ENCODE measurements around the gene TMEM203. TPM values are rescaled to one million over a fixed set of nuclear protein-coding genes. Genes with fewer than 3 reads are reported as not detected.

The TMEM203 gene
- total RNA-seq, 2 donors from 2014 or later, result 15.3 to 27.1 TPM

GRCh38 chr9:137181680-137182079 lies 23.8 kb downstream of the TMEM203 start:
- no peak overlapping the region for H3K27ac Mint-ChIP-seq
- ATAC-seq (no peak), DNase-seq (ENCODE audit: low spot score in 2 of 2) (no peak)
- H3K36me3 Mint-ChIP-seq, result peaks cover 0 to 5% of the 10 kb centered on the region in 2 donors
- H3K9me3 Mint-ChIP-seq, result no peaks in the 10 kb centered on the region

- ATAC-seq, result no peak
- Mint-ChIP-seq H3K9me3 (no peaks in the 10 kb centered on the region), H3K36me3 (peaks cover 0 to 5% of the 10 kb centered on the region in 2 donors), H3K27ac (no peak overlapping the region)
- DNase-seq (ENCODE audit: low spot score in 2 of 2), result no peak
These were observed 25.0 kb downstream of the TMEM203 start for GRCh38 chr9:137180491-137180890.

- H3K36me3 Mint-ChIP-seq, result peaks cover 0 to 5% of the 10 kb centered on the region in 2 donors
- ATAC-seq (no peak), DNase-seq (ENCODE audit: low spot score in 2 of 2) (no peak)
- H3K27ac Mint-ChIP-seq, result peak overlapping the region in 1 of 2 donors; percentile 35
- no peaks in the 10 kb centered on the region for H3K9me3 Mint-ChIP-seq
These were observed 25.7 kb downstream of the TMEM203 start for GRCh38 chr9:137179761-137180160.

GRCh38 chr9:137178939-137179630 lies 26.4 kb downstream of the TMEM203 start:
- DNase-seq (ENCODE audit: low spot score in 2 of 2) (no peak), ATAC-seq (no peak)
- H3K9me3 Mint-ChIP-seq, result no peaks in the 10 kb centered on the region
- H3K27ac Mint-ChIP-seq, result peak overlapping the region in 1 of 2 donors; percentile 35
- H3K36me3 Mint-ChIP-seq, result peaks cover 0 to 5% of the 10 kb centered on the region in 2 donors

GRCh38 chr9:137178201-137178938 lies 27.1 kb downstream of the TMEM203 start:
- Mint-ChIP-seq H3K27ac (peak overlapping the region in 1 of 2 donors; percentile 35), H3K9me3 (no peaks in the 10 kb centered on the region), H3K36me3 (peaks cover 0 to 5% of the 10 kb centered on the region in 2 donors)
- DNase-seq (ENCODE audit: low spot score in 2 of 2), result no peak
- ATAC-seq, result no peak

GRCh38 chr9:137176302-137177182 lies 28.9 kb downstream of the TMEM203 start:
- Mint-ChIP-seq H3K27ac (no peak overlapping the region), H3K9me3 (no peaks in the 10 kb centered on the region), H3K36me3 (no peaks in the 10 kb centered on the region)
- peak; percentile 33 to 52 for ATAC-seq
- DNase-seq (ENCODE audit: low spot score in 2 of 2), result no peak

- Mint-ChIP-seq H3K27ac (no peak overlapping the region), H3K36me3 (no peaks in the 10 kb centered on the region), H3K9me3 (no peaks in the 10 kb centered on the region)
- ATAC-seq (no peak), DNase-seq (ENCODE audit: low spot score in 2 of 2) (no peak)
These were observed 30.0 kb downstream of the TMEM203 start for GRCh38 chr9:137175345-137175961.

GRCh38 chr9:137174722-137175293 lies 30.6 kb downstream of the TMEM203 start:
- Mint-ChIP-seq H3K9me3 (no peaks in the 10 kb centered on the region), H3K36me3 (no peaks in the 10 kb centered on the region), H3K27ac (no peak overlapping the region)
- ATAC-seq (no peak), DNase-seq (ENCODE audit: low spot score in 2 of 2) (no peak)

GRCh38 chr9:137173796-137174664 lies 31.4 kb downstream of the TMEM203 start:
- no peak overlapping the region for H3K27ac Mint-ChIP-seq

GRCh38 chr9:137172901-137173795 lies 32.3 kb downstream of the TMEM203 start:
- Mint-ChIP-seq H3K27ac (no peak overlapping the region), H3K9me3 (no peaks in the 10 kb centered on the region), H3K36me3 (no peaks in the 10 kb centered on the region)
- ATAC-seq (peak in 1 of 2 donors; percentile 6), DNase-seq (ENCODE audit: low spot score in 2 of 2) (no peak)

More at GRCh38 chr9:137173796-137174664, 31.4 kb downstream of the TMEM203 start:
- H3K9me3 Mint-ChIP-seq, result no peaks in the 10 kb centered on the region
- DNase-seq (ENCODE audit: low spot score in 2 of 2) (no peak), ATAC-seq (no peak)
- H3K36me3 Mint-ChIP-seq, result no peaks in the 10 kb centered on the region

GRCh38 chr9:137171149-137171900 lies 34.1 kb downstream of the TMEM203 start:
- H3K9me3 Mint-ChIP-seq, result no peaks in the 10 kb centered on the region
- H3K27ac Mint-ChIP-seq, result no peak overlapping the region
- H3K36me3 Mint-ChIP-seq, result no peaks in the 10 kb centered on the region
- ATAC-seq (no peak), DNase-seq (ENCODE audit: low spot score in 2 of 2) (no peak)

GRCh38 chr9:137170486-137171148 lies 34.8 kb downstream of the TMEM203 start:
- no peak overlapping the region for H3K27ac Mint-ChIP-seq
- H3K36me3 Mint-ChIP-seq, result no peaks in the 10 kb centered on the region
- no peak for DNase-seq (ENCODE audit: low spot score in 2 of 2)

GRCh38 chr9:137169896-137170358 lies 35.5 kb downstream of the TMEM203 start, which contains the start of gene LRRC26:
Gene LRRC26, minus strand, starts transcription at chr9:137170051. Its CDS starts 108 bp downstream, at chr9:137169943.
- no peak for ATAC-seq

More at GRCh38 chr9:137170486-137171148, 34.8 kb downstream of the TMEM203 start:
- H3K9me3 Mint-ChIP-seq, result no peaks in the 10 kb centered on the region
- no peak for ATAC-seq

More at GRCh38 chr9:137169896-137170358, 35.5 kb downstream of the TMEM203 start, which contains the start of gene LRRC26:
- Mint-ChIP-seq H3K36me3 (no peaks in the 10 kb centered on the region), H3K27ac (no peak within 1 kb of the TSS), H3K9me3 (no peaks in the 10 kb centered on the region)
- no peak for DNase-seq (ENCODE audit: low spot score in 2 of 2)
